CD4-positive, alpha-beta memory T cell (primary cell): Measurements from ENCODE around the gene B3GALT6. TPM values are rescaled to one million over a fixed set of nuclear protein-coding genes. Genes with fewer than 3 reads are reported as not detected.

Experiments
- CTCF ChIA-PET: fragments of 350-600 bp; sonication (Branson Sonifier 250); formaldehyde crosslinking; loops from one replicate; lab custom pipeline; 2021; ENCODE audit warnings: inconsistent platforms; ENCODE audit not compliant: partially characterized antibody; lab: Charles Lee
- POLR2A ChIA-PET: fragments of 350-600 bp; sonication (Branson Sonifier 250); formaldehyde crosslinking; loops from one replicate; lab custom pipeline; 2021; ENCODE audit not compliant: partially characterized antibody; lab: Charles Lee
- DNase-seq, 5 donors: peaks; one replicate each; pipeline versions ENCODE4 v3.0.0 to v3.0.0-alpha.2; 2020 to 2022; ENCODE audit warnings: mixed read lengths in 1 of 5
- H3K27ac ChIP-seq: one replicate; pipeline ENCODE4 v1.7.0; 2013; ENCODE audit warnings: low read depth, low read length
- H3K27me3 ChIP-seq: 2 replicates; pipeline ENCODE4 v1.7.0; 2013; ENCODE audit warnings: mild to moderate bottlenecking, low read length, moderate library complexity; ENCODE audit not compliant: insufficient read depth
- H3K36me3 ChIP-seq: 2 replicates; pipeline ENCODE4 v1.7.0; 2013; ENCODE audit warnings: mild to moderate bottlenecking, low read length, moderate library complexity; ENCODE audit not compliant: insufficient read depth
- H3K4me1 ChIP-seq: 2 replicates; pipeline ENCODE4 v1.7.0; 2013; ENCODE audit warnings: mild to moderate bottlenecking, low read length, moderate library complexity; ENCODE audit not compliant: insufficient read depth
- H3K4me3 ChIP-seq, 2 donors: one replicate each; pipeline ENCODE4 v1.7.0; 2013; ENCODE audit warnings: low read length in 2 of 2, mild to moderate bottlenecking in 1 of 2
- H3K9me3 ChIP-seq, 2 donors: one replicate each; pipeline ENCODE4 v1.7.0; 2013; ENCODE audit warnings: low read length in 2 of 2, control low read depth in 1 of 2; ENCODE audit not compliant: control insufficient read depth in 1 of 2
- H3K27ac Mint-ChIP-seq, 7 donors: one replicate each; pipeline ENCODE4 v1.8.0; 2020 to 2021; ENCODE audit warnings: mixed read lengths in 7 of 7, mild to moderate bottlenecking in 6 of 7, inconsistent platforms in 3 of 7, moderate library complexity in 3 of 7
- H3K27me3 Mint-ChIP-seq, 2 donors: one replicate each; pipeline ENCODE4 v1.8.0; 2020 to 2021; ENCODE audit warnings: mixed read lengths in 2 of 2
- H3K36me3 Mint-ChIP-seq, 2 donors: one replicate each; pipeline ENCODE4 v1.8.0; 2020 to 2021; ENCODE audit warnings: mixed read lengths in 2 of 2, inconsistent platforms in 1 of 2, mild to moderate bottlenecking in 1 of 2
- H3K4me1 Mint-ChIP-seq, 4 donors: one replicate each; pipeline ENCODE4 v1.8.0; 2020 to 2021; ENCODE audit warnings: mixed read lengths in 4 of 4, mild to moderate bottlenecking in 1 of 4
- H3K4me3 Mint-ChIP-seq, 8 donors: one replicate each; pipeline ENCODE4 v1.8.0; 2020 to 2021; ENCODE audit warnings: mixed read lengths in 8 of 8, mild to moderate bottlenecking in 7 of 8, moderate library complexity in 6 of 8, inconsistent platforms in 3 of 8
- H3K9me3 Mint-ChIP-seq, 8 donors: one replicate each; pipeline ENCODE4 v1.8.0; 2020 to 2021; ENCODE audit warnings: mixed read lengths in 8 of 8, mild to moderate bottlenecking in 5 of 8, inconsistent platforms in 3 of 8, moderate library complexity in 1 of 8
- intact Hi-C: fragments of 100-400 bp; cut with micrococcal nuclease; formaldehyde crosslinking; loops from one replicate; pipeline ENCODE4 v1.15.1; 2023
- polyA plus RNA-seq, 2 donors: library from polyadenylated mRNA; unstranded; fragments of 300-500 nt; fragmentation: Illumina TruSeq; gene quantifications; one replicate each; pipeline ENCODE4 v1.2.3, GENCODE V29; 2021
- total RNA-seq, 2 experiments: library from RNA; stranded (reverse); gene quantifications; one replicate each; pipeline ENCODE4 v1.2.3, GENCODE V29; 2021

Gene B3GALT6
- total and polyA plus RNA-seq, 4 experiments from 2014 or later: 5.4 to 23.7 (median 18.7) TPM

DNA sequence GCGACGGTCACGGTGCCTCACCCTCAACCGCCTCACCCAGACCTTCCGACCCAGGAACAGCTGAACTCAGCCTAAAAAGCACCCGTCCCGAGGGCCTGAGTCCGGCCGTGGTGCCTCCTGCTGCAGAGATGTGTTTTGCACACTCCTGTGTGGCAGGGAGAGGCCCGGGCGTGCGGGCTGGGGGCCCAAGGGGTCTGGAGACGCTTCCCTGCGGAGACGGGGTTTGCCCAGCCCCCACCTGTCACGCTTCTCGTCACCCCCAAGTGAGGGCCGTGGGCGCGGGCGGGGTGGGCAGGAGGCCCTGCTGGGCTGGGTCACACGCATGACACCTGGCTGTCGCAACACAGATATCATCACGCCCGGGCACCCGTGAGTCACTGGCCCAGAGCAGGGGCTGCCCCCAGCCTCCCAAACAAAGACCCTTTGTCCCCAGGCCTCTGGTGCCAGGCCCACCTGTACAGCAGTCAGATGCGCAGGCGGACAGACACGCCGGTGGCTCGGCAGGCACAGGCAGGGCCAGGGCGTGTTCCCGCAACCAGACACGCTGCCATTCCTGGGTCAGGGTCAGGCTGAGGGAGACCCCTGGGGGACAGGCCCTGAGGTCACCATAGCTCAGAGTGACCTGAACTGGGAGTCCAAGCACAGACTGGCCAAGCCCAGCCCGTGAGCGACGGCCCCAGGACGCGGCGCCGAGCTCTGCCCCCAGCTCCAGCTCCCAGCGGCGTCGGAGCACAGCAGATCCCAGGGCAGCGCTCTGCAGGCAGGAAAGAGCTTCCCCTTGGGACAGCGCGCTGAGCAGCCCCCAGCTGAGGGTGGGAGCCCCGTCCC lies 6.1 kb downstream of the B3GALT6 start:
- no peaks in the 10 kb centered on the region for H3K9me3 ChIP-seq
- ChIA-PET CTCF (interaction anchor here (1.3 to 1.8 kb wide), 2 partner anchors 116 to 118 kb away, joined by 3 to 5 read pairs; no protein-coding TSS in a partner anchor), POLR2A (interaction anchor here (0.6 to 1.2 kb wide), 3 partner anchors 10 to 120 kb away, joined by 3 read pairs; no protein-coding TSS in a partner anchor)
- no peaks in the 10 kb centered on the region for H3K9me3 Mint-ChIP-seq
- no peaks in the 10 kb centered on the region for H3K27me3 Mint-ChIP-seq
- H3K27ac Mint-ChIP-seq: no peak overlapping the region
- H3K36me3 ChIP-seq: no peaks in the 10 kb centered on the region
- no peak for DNase-seq
- peaks cover 0 to 6% of the 10 kb centered on the region in 2 donors for H3K36me3 Mint-ChIP-seq
- intact Hi-C loops: no loop called here
- peaks cover 13% of the 10 kb centered on the region for H3K4me1 ChIP-seq
- H3K27me3 ChIP-seq: no peaks in the 10 kb centered on the region
- no peak overlapping the region for H3K4me3 Mint-ChIP-seq
- H3K4me1 Mint-ChIP-seq: peaks cover 4 to 21% (median 12%) of the 10 kb centered on the region in 4 donors
- H3K27ac ChIP-seq: no peak overlapping the region
- H3K4me3 ChIP-seq: no peak overlapping the region

GRCh38 chr1:1238702-1239178 lies 6.7 kb downstream of the B3GALT6 start:
- Mint-ChIP-seq H3K27ac (no peak overlapping the region), H3K4me3 (no peak overlapping the region), H3K27me3 (no peaks in the 10 kb centered on the region), H3K36me3 (peaks cover 0 to 3% of the 10 kb centered on the region in 2 donors), H3K4me1 (peaks cover under 1 to 15% (median 8%) of the 10 kb centered on the region in 4 donors), H3K9me3 (no peaks in the 10 kb centered on the region)
- Histone ChIP-seq H3K9me3 (no peaks in the 10 kb centered on the region), H3K27me3 (no peaks in the 10 kb centered on the region), H3K4me1 (peaks cover 7% of the 10 kb centered on the region), H3K36me3 (no peaks in the 10 kb centered on the region), H3K4me3 (no peak overlapping the region), H3K27ac (no peak overlapping the region)
- CTCF ChIA-PET: interaction anchor here (1.3 kb wide), 1 partner anchor 118 kb away, joined by 3 read pairs; no protein-coding TSS in a partner anchor
- intact Hi-C loops: no loop called here
- DNase-seq: no peak
- POLR2A ChIA-PET: interaction anchor here (1.2 kb wide), 1 partner anchor 116 kb away, joined by 3 read pairs; no protein-coding TSS in a partner anchor

DNA sequence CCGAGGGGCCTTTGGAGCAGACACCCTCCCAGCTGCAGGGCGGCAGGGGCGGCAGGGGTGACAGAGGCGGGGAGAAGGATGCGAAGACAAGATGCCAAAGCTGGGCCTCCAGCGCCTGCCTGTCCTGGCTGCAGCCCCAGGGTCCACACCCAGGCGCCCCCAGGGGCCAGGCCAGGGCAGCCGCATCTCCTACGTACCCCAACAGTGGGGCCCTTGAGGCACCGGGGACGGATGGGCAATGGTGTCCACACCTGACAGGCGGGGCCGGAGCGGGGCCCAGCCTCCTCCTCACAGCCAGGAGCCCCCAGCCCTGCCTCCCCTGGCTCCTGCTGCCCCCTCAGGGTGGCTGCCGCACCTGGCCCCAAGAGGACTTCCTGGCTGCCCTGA lies 7.2 kb downstream of the B3GALT6 start:
- ChIA-PET POLR2A (no interaction called here), CTCF (interaction anchor here (1.3 kb wide), 1 partner anchor 119 kb away, joined by 3 read pairs; no protein-coding TSS in a partner anchor)
- no peaks in the 10 kb centered on the region for H3K9me3 Mint-ChIP-seq

DNA sequence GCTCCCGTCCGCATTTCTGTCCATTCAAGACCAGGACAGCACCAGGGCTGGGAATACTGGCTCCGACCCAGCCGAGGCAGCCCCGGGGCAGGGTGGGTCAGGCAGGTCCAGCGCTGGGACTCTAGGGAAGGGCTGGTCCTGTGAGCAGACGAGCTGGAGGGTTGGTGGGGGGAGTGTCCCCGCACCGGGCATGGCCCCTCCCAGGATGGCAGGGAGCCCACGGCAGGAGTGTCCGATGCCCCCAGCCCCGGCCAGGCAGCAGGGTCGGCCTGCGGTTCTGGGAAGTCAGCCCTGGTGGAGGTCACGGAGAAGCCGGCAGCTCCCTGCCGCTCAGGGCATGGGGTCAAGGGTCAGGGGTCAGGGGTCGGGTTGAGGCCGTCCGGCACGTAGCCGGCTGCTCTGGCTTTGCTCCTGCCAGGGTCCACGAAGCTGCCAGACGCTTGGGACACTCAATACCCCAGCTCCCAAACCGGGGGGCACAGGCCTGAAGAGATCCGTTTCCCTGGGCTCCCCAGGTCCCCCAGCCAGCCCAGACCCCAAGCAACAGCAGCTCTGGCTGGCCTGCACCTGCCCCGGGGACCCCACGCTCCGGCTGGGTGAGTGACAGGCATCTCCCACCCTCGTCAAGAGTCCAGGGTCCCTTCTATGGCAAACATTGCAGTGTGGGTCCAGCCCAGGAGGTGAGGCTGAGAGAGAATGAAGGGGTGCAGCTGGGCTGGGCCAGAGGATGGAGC lies 7.7 kb downstream of the B3GALT6 start:
- POLR2A ChIA-PET: no interaction called here
- CTCF ChIA-PET: interaction anchor here (1.3 kb wide), 1 partner anchor 119 kb away, joined by 3 read pairs; no protein-coding TSS in a partner anchor
- H3K4me1 Mint-ChIP-seq: peaks cover 0 to 5% (median 0%) of the 10 kb centered on the region in 4 donors

More for the DNA sequence above, 7.2 kb downstream of the B3GALT6 start:
- Mint-ChIP-seq H3K4me1 (peaks cover 0 to 10% (median 4%) of the 10 kb centered on the region in 4 donors), H3K27me3 (no peaks in the 10 kb centered on the region), H3K27ac (no peak overlapping the region), H3K36me3 (peaks cover 0 to 3% of the 10 kb centered on the region in 2 donors), H3K4me3 (no peak overlapping the region)
- H3K4me1 ChIP-seq: peaks cover 3% of the 10 kb centered on the region
- intact Hi-C loops: no loop called here
- DNase-seq: no peak
- H3K4me3 ChIP-seq: no peak overlapping the region
- H3K27me3 ChIP-seq: no peaks in the 10 kb centered on the region
- no peaks in the 10 kb centered on the region for H3K36me3 ChIP-seq
- H3K27ac ChIP-seq: no peak overlapping the region
- H3K9me3 ChIP-seq: no peaks in the 10 kb centered on the region

DNA sequence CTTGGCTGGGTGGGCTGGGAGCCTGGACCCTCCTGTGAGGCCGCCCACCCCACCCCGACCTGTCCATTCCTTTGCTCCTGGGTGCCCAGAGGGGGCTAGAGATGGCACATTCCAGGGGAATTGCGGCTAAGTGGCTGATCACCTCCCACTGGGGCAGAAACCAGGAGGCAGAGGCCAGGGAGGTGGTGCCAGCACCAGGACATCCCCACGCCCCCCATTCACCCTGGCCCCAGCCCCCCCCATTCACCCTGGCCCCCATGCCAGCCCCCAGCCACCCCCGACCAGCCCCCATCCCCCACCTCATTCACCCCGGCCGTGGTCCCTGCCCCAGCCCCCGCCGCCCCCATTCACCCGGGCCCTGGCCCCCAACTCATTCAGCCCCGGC lies 8.3 kb downstream of the B3GALT6 start:
- ChIA-PET CTCF (no interaction called here), POLR2A (no interaction called here)
- no peaks in the 10 kb centered on the region for H3K9me3 ChIP-seq
- Mint-ChIP-seq H3K27ac (no peak overlapping the region), H3K36me3 (no peaks in the 10 kb centered on the region), H3K4me3 (no peak overlapping the region), H3K9me3 (no peaks in the 10 kb centered on the region), H3K27me3 (no peaks in the 10 kb centered on the region), H3K4me1 (no peaks in the 10 kb centered on the region)
- no peak for DNase-seq
- H3K36me3 ChIP-seq: no peaks in the 10 kb centered on the region
- H3K27ac ChIP-seq: no peak overlapping the region
- H3K4me1 ChIP-seq: no peaks in the 10 kb centered on the region
- no peaks in the 10 kb centered on the region for H3K27me3 ChIP-seq
- intact Hi-C loops: no loop called here
- no peak overlapping the region for H3K4me3 ChIP-seq

More for the DNA sequence above, 7.7 kb downstream of the B3GALT6 start:
- Histone ChIP-seq H3K9me3 (no peaks in the 10 kb centered on the region), H3K4me3 (no peak overlapping the region), H3K4me1 (peaks cover under 1% of the 10 kb centered on the region), H3K27me3 (no peaks in the 10 kb centered on the region), H3K36me3 (no peaks in the 10 kb centered on the region), H3K27ac (no peak overlapping the region)
- no peak for DNase-seq
- intact Hi-C loops: no loop called here
- no peaks in the 10 kb centered on the region for H3K27me3 Mint-ChIP-seq
- H3K4me3 Mint-ChIP-seq: no peak overlapping the region
- H3K36me3 Mint-ChIP-seq: no peaks in the 10 kb centered on the region
- H3K9me3 Mint-ChIP-seq: no peaks in the 10 kb centered on the region
- no peak overlapping the region for H3K27ac Mint-ChIP-seq

DNA sequence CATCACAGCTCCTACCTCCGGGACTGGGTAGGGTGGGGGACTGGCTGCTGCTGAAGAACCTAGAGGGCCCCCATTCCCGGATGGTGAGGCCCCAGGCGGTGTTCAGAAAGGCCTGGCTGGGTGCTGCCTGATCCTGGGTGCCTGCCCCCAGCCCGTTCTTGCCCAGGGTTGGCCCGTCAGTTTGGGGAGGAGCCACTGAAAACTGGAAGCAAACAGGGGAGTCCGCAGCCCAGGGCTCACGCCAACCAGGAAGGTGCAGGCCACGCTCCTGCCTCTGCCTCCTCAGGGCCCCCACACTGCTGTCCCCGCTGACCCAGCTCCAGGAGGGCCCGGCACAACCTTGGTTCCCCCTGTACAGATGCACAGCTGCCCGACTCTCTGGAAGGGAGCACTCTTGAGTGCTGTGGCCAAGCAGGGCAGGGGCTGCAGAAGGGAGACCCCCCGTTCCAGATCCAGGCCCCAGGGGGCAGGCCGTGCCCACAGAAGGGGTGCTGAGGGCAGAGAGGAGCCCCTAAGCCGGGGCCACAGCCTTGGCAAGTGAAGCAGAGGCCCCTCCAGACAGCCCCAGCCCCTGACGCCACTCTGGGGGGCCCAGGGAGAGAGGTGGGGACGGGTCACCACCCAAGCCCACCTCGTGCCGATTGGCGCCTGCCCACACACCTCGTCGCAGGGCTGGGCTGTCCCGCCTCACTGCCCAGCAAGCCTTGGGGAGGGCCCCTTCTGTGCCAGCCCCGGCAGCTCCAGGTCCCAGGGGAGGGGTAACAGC lies 9.0 kb downstream of the B3GALT6 start:
- CTCF ChIA-PET: no interaction called here
- no peak for DNase-seq
- Histone ChIP-seq H3K27me3 (peaks cover 2% of the 10 kb centered on the region), H3K27ac (no peak overlapping the region), H3K36me3 (no peaks in the 10 kb centered on the region), H3K9me3 (no peaks in the 10 kb centered on the region), H3K4me1 (no peaks in the 10 kb centered on the region), H3K4me3 (no peak overlapping the region)
- Mint-ChIP-seq H3K4me1 (no peaks in the 10 kb centered on the region), H3K36me3 (no peaks in the 10 kb centered on the region), H3K9me3 (no peaks in the 10 kb centered on the region), H3K4me3 (no peak overlapping the region), H3K27me3 (no peaks in the 10 kb centered on the region), H3K27ac (no peak overlapping the region)
- intact Hi-C loops: no loop called here
- POLR2A ChIA-PET: interaction anchor here (0.6 kb wide), 1 partner anchor 27 kb away, joined by 3 read pairs; the partner anchor contains the start of gene TNFRSF4
